ENCODE results near the gene NTM.
"Not testable (repeated sequence)": the region's sequence is repeated elsewhere in the genome, so short reads cannot be mapped to it uniquely, and the experiment has no call there.

Gene NTM

GRCh38 chr11:131424257-131424876, 54.0 kb downstream of the NTM start:
- not testable (repeated sequence) for H3K9ac ChIP-seq (ENCODE audit: low read depth, low read length); H3K27ac ChIP-seq (ENCODE audit: low read length); H3K4me3 ChIP-seq (ENCODE audit: low read length); H3K9me3 ChIP-seq (ENCODE audit: insufficient read depth, low read depth, low read length); H3K27me3 ChIP-seq (ENCODE audit: insufficient read depth, low read length); H3K4me1 ChIP-seq (ENCODE audit: insufficient read depth, low read length); H3K36me3 ChIP-seq (ENCODE audit: insufficient read depth, low read depth, low read length)

- Histone ChIP-seq H3K4me1 (ENCODE audit: insufficient read depth, low read length) (no peaks in the 10 kb centered on the region), H3K9ac (ENCODE audit: low read depth, low read length) (no peak overlapping the region), H3K27ac (ENCODE audit: low read length) (no peak overlapping the region), H3K4me3 (ENCODE audit: low read length) (no peak overlapping the region), H3K27me3 (ENCODE audit: insufficient read depth, low read length) (no peaks in the 10 kb centered on the region; the same call in 1 of the 2 replicates), H3K9me3 (ENCODE audit: insufficient read depth, low read depth, low read length) (no peaks in the 10 kb centered on the region), H3K36me3 (ENCODE audit: insufficient read depth, low read depth, low read length) (no peaks in the 10 kb centered on the region)
These were observed 54.9 kb downstream of the NTM start for GRCh38 chr11:131425285-131425684.

GRCh38 chr11:131428853-131429252, 58.4 kb downstream of the NTM start:
- Histone ChIP-seq H3K27ac (ENCODE audit: low read length) (no peak overlapping the region), H3K27me3 (ENCODE audit: insufficient read depth, low read length) (no peaks in the 10 kb centered on the region), H3K9ac (ENCODE audit: low read depth, low read length) (no peak overlapping the region), H3K36me3 (ENCODE audit: insufficient read depth, low read depth, low read length) (no peaks in the 10 kb centered on the region), H3K9me3 (ENCODE audit: insufficient read depth, low read depth, low read length) (no peaks in the 10 kb centered on the region), H3K4me1 (ENCODE audit: insufficient read depth, low read length) (no peaks in the 10 kb centered on the region), H3K4me3 (ENCODE audit: low read length) (no peak overlapping the region)

- H3K4me3 ChIP-seq (ENCODE audit: low read length) = no peak overlapping the region
- H3K27ac ChIP-seq (ENCODE audit: low read length) = no peak overlapping the region
- H3K9me3 ChIP-seq (ENCODE audit: insufficient read depth, low read depth, low read length) = no peaks in the 10 kb centered on the region
- no peaks in the 10 kb centered on the region for H3K36me3 ChIP-seq (ENCODE audit: insufficient read depth, low read depth, low read length)
- H3K27me3 ChIP-seq (ENCODE audit: insufficient read depth, low read length) = no peaks in the 10 kb centered on the region
- no peak overlapping the region for H3K9ac ChIP-seq (ENCODE audit: low read depth, low read length)
- H3K4me1 ChIP-seq (ENCODE audit: insufficient read depth, low read length) = no peaks in the 10 kb centered on the region
These were observed 60.2 kb downstream of the NTM start for GRCh38 chr11:131430473-131431208.

- Histone ChIP-seq H3K9me3 (ENCODE audit: insufficient read depth, low read depth, low read length) (peaks cover 18% of the 10 kb centered on the region), H3K4me3 (ENCODE audit: low read length) (no peak overlapping the region), H3K27ac (ENCODE audit: low read length) (no peak overlapping the region), H3K4me1 (ENCODE audit: insufficient read depth, low read length) (no peaks in the 10 kb centered on the region), H3K36me3 (ENCODE audit: insufficient read depth, low read depth, low read length) (no peaks in the 10 kb centered on the region), H3K9ac (ENCODE audit: low read depth, low read length) (no peak overlapping the region), H3K27me3 (ENCODE audit: insufficient read depth, low read length) (no peaks in the 10 kb centered on the region)
These were observed 70.8 kb downstream of the NTM start for GRCh38 chr11:131441051-131441810.

GRCh38 chr11:131446590-131447275, 76.3 kb downstream of the NTM start:
- Histone ChIP-seq H3K4me1 (ENCODE audit: insufficient read depth, low read length) (no peaks in the 10 kb centered on the region), H3K27ac (ENCODE audit: low read length) (no peak overlapping the region), H3K27me3 (ENCODE audit: insufficient read depth, low read length) (no peaks in the 10 kb centered on the region), H3K9ac (ENCODE audit: low read depth, low read length) (no peak overlapping the region), H3K9me3 (ENCODE audit: insufficient read depth, low read depth, low read length) (no peaks in the 10 kb centered on the region), H3K36me3 (ENCODE audit: insufficient read depth, low read depth, low read length) (no peaks in the 10 kb centered on the region), H3K4me3 (ENCODE audit: low read length) (no peak overlapping the region)

- Histone ChIP-seq H3K9ac (ENCODE audit: low read depth, low read length) (no peak overlapping the region), H3K4me3 (ENCODE audit: low read length) (no peak overlapping the region), H3K9me3 (ENCODE audit: insufficient read depth, low read depth, low read length) (no peaks in the 10 kb centered on the region), H3K27me3 (ENCODE audit: insufficient read depth, low read length) (no peaks in the 10 kb centered on the region), H3K36me3 (ENCODE audit: insufficient read depth, low read depth, low read length) (no peaks in the 10 kb centered on the region), H3K27ac (ENCODE audit: low read length) (no peak overlapping the region), H3K4me1 (ENCODE audit: insufficient read depth, low read length) (no peaks in the 10 kb centered on the region)
These were observed 76.9 kb downstream of the NTM start for GRCh38 chr11:131447277-131447815.

- Histone ChIP-seq H3K9ac (ENCODE audit: low read depth, low read length) (no peak overlapping the region), H3K27me3 (ENCODE audit: insufficient read depth, low read length) (no peaks in the 10 kb centered on the region), H3K4me1 (ENCODE audit: insufficient read depth, low read length) (no peaks in the 10 kb centered on the region), H3K9me3 (ENCODE audit: insufficient read depth, low read depth, low read length) (no peaks in the 10 kb centered on the region), H3K27ac (ENCODE audit: low read length) (no peak overlapping the region), H3K36me3 (ENCODE audit: insufficient read depth, low read depth, low read length) (no peaks in the 10 kb centered on the region), H3K4me3 (ENCODE audit: low read length) (no peak overlapping the region)
These were observed 77.5 kb downstream of the NTM start for GRCh38 chr11:131447898-131448297.

- Histone ChIP-seq H3K36me3 (ENCODE audit: insufficient read depth, low read depth, low read length) (no peaks in the 10 kb centered on the region), H3K4me1 (ENCODE audit: insufficient read depth, low read length) (no peaks in the 10 kb centered on the region), H3K9ac (ENCODE audit: low read depth, low read length) (no peak overlapping the region), H3K4me3 (ENCODE audit: low read length) (no peak overlapping the region), H3K9me3 (ENCODE audit: insufficient read depth, low read depth, low read length) (no peaks in the 10 kb centered on the region), H3K27ac (ENCODE audit: low read length) (no peak overlapping the region), H3K27me3 (ENCODE audit: insufficient read depth, low read length) (no peaks in the 10 kb centered on the region)
These were observed 78.9 kb downstream of the NTM start for GRCh38 chr11:131449036-131450019.

GRCh38 chr11:131454490-131454889, 84.1 kb downstream of the NTM start:
- Histone ChIP-seq H3K9me3 (ENCODE audit: insufficient read depth, low read depth, low read length) (no peaks in the 10 kb centered on the region), H3K4me3 (ENCODE audit: low read length) (no peak overlapping the region), H3K27ac (ENCODE audit: low read length) (no peak overlapping the region), H3K4me1 (ENCODE audit: insufficient read depth, low read length) (peaks cover 5% of the 10 kb centered on the region; the same call in 1 of the 2 replicates), H3K9ac (ENCODE audit: low read depth, low read length) (no peak overlapping the region), H3K36me3 (ENCODE audit: insufficient read depth, low read depth, low read length) (no peaks in the 10 kb centered on the region), H3K27me3 (ENCODE audit: insufficient read depth, low read length) (no peaks in the 10 kb centered on the region)

Data from iPS-20b (cell line).